Measurements from ENCODE around the gene XRRA1. TPM values are rescaled to one million over a fixed set of nuclear protein-coding genes. Genes with fewer than 3 reads are reported as not detected.

Gene XRRA1
- total and polyA plus RNA-seq, 2 of the 4 experiments (the other 2 are of a cell fraction), result 5.4 to 6.3 TPM

DNA sequence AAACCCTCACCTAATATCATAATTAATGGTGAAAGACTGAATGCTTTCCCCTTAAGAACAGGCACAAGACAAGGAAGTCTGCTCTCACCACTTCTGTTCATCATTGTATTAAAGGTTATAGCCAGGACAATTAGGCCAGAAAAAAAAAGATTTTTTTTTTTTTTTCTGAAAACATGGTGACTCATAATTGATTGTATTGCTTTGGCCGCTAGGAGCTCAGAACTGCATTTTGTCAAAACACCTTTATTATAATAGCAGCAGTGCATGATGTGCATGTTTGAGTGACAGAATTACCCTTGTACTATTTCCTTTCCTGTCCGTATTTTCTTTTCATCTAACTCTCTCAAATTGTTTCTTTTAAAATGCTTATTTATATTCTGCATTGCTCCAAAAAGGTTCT is 102.1 kb downstream of the XRRA1 start:
- H3K9me3 ChIP-seq (ENCODE audit: control insufficient read depth, insufficient read depth, low read length), result no peaks in the 10 kb centered on the region
- ChIA-PET CTCF (no interaction called here), POLR2A (ENCODE audit: unreplicated experiment) (no interaction called here)
- no peak overlapping the region for H3K4me3 ChIP-seq (ENCODE audit: insufficient read depth, low read depth, low read length)
- no peak overlapping the region for H2BK20ac ChIP-seq (ENCODE audit: low read depth, low read length)
- H3K4me1 ChIP-seq (ENCODE audit: control insufficient read depth, insufficient read depth, low read length), result peaks cover 12% of the 10 kb centered on the region
- H4K8ac ChIP-seq (ENCODE audit: low read depth in 2 of 2, low read length in 2 of 2), result no peak overlapping the region
- in situ Hi-C loops (cut with MboI; ENCODE audit: low sequenced_read_pairs), result no loop called here
- no peak for TF ChIP-seq BHLHE40 (IDR thresholded peaks at IDR 0.05; ENCODE audit: low read depth, low read length)
- no peak for TF ChIP-seq RAD21 (IDR thresholded peaks at IDR 0.05; ENCODE audit: low read length)
- TF ChIP-seq, protein P1, sequence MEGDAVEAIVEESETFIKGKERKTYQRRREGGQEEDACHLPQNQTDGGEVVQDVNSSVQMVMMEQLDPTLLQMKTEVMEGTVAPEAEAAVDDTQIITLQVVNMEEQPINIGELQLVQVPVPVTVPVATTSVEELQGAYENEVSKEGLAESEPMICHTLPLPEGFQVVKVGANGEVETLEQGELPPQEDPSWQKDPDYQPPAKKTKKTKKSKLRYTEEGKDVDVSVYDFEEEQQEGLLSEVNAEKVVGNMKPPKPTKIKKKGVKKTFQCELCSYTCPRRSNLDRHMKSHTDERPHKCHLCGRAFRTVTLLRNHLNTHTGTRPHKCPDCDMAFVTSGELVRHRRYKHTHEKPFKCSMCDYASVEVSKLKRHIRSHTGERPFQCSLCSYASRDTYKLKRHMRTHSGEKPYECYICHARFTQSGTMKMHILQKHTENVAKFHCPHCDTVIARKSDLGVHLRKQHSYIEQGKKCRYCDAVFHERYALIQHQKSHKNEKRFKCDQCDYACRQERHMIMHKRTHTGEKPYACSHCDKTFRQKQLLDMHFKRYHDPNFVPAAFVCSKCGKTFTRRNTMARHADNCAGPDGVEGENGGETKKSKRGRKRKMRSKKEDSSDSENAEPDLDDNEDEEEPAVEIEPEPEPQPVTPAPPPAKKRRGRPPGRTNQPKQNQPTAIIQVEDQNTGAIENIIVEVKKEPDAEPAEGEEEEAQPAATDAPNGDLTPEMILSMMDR (conservative IDR thresholded peaks at IDR 0.05; ENCODE audit: low read depth, low read length), result 0 out of 2 replicates have a peak, but pooled peaks have one; percentile 6
- 0 out of 2 replicates have a peak, but pooled peaks have one; percentile 9 for TF ChIP-seq FOS (IDR thresholded peaks at IDR 0.05; ENCODE audit: low read depth, low read length)
- TF ChIP-seq CHD1 (IDR thresholded peaks at IDR 0.05; ENCODE audit: low read depth, low read length), result no peak
- TF ChIP-seq RCOR1 (IDR thresholded peaks at IDR 0.05; ENCODE audit: insufficient replicate concordance, low read length), result no peak
- TF ChIP-seq, protein P2, sequence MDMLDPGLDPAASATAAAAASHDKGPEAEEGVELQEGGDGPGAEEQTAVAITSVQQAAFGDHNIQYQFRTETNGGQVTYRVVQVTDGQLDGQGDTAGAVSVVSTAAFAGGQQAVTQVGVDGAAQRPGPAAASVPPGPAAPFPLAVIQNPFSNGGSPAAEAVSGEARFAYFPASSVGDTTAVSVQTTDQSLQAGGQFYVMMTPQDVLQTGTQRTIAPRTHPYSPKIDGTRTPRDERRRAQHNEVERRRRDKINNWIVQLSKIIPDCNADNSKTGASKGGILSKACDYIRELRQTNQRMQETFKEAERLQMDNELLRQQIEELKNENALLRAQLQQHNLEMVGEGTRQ (IDR thresholded peaks at IDR 0.05; ENCODE audit: low read depth, low read length), result no peak
- H2BK5ac ChIP-seq (ENCODE audit: low read depth, low read length, poor library complexity, severe bottlenecking), result no peak overlapping the region
- H2BK15ac ChIP-seq (ENCODE audit: low read depth, low read length), result no peak overlapping the region
- H3K9ac ChIP-seq (ENCODE audit: low read depth, low read length), result no peak overlapping the region
- no peak overlapping the region for H3K23ac ChIP-seq (ENCODE audit: low read depth, low read length)
- H3K27ac ChIP-seq (ENCODE audit: insufficient read depth, low read length), result no peak overlapping the region
- no peak for DNase-seq
- BruUV-seq (replicated peaks), result no TSS peak
- no peak overlapping the region for H3K14ac ChIP-seq (replicated peaks; ENCODE audit: low read depth, low read length)
- no peak overlapping the region for H2BK120ac ChIP-seq (ENCODE audit: low read depth, low read length)
- no CpG with 5 or more reads among the region's 2 CpGs for WGBS, 2 experiments (ENCODE audit: extremely low coverage in 2 of 2, insufficient read length in 1 of 2)
- intact Hi-C loops (cut with micrococcal nuclease), result no loop called here
- H2AFZ ChIP-seq (replicated peaks; ENCODE audit: low read length, poor library complexity), result no peak overlapping the region
- H3K27me3 ChIP-seq (ENCODE audit: control insufficient read depth, insufficient read depth, low read length), result no peaks in the 10 kb centered on the region
- H4K5ac ChIP-seq (ENCODE audit: low read depth, low read length), result no peak overlapping the region
- no peak for ATAC-seq (ENCODE audit: low read depth)
- no peak overlapping the region for H3K18ac ChIP-seq (ENCODE audit: low read depth, low read length)
- peaks cover 8% of the 10 kb centered on the region; the same call in 1 of the 2 replicates for H4K20me1 ChIP-seq (ENCODE audit: insufficient read depth, low read length)
- no peak overlapping the region for H2AK9ac ChIP-seq (replicated peaks; ENCODE audit: low read depth, low read length, poor library complexity)
- dilution Hi-C loops (cut with HindIII; ENCODE audit: low sequenced_read_pairs, unreplicated experiment), result no loop called here
- H3K36me3 ChIP-seq (ENCODE audit: control insufficient read depth, insufficient read depth, low read length), result peaks cover 40% of the 10 kb centered on the region
- H3K56ac ChIP-seq (ENCODE audit: extremely low read depth, insufficient read depth, low read length), result no peak overlapping the region
- no peak overlapping the region for H4K91ac ChIP-seq (ENCODE audit: insufficient read depth, low read depth, low read length)
- H3K9me1 ChIP-seq (ENCODE audit: insufficient read depth, low read length), result peaks cover 33% of the 10 kb centered on the region
- H3K4ac ChIP-seq (ENCODE audit: low read depth, low read length), result no peak overlapping the region
- H3K79me1 ChIP-seq (ENCODE audit: low read depth in 1 of 2, low read length in 2 of 2), result peaks cover 8 to 22% of the 10 kb centered on the region in 2 experiments
- no peak overlapping the region for H3K4me2 ChIP-seq (ENCODE audit: low read depth, low read length)
- no peak overlapping the region for H2AK5ac ChIP-seq (ENCODE audit: low read depth, low read length)
